HG03196 (cell line): Measurements from ENCODE around the gene CBFA2T2.
"Not testable (repeated sequence)": the region's sequence is repeated elsewhere in the genome, so short reads cannot be mapped to it uniquely, and the experiment has no call there.

Experiments
- ATAC-seq: cut with Tn5 transposase; IDR thresholded peaks from one replicate; pipeline ENCODE4 v1.9.1; 2021; ENCODE audit not compliant: unreplicated experiment

Gene CBFA2T2

GRCh38 chr20:33541074-33541473 lies 51.2 kb downstream of the CBFA2T2 start:
- ATAC-seq = no peak

GRCh38 chr20:33541797-33542196 lies 51.9 kb downstream of the CBFA2T2 start:
- no peak for ATAC-seq

- ATAC-seq = no peak
These were observed 55.9 kb downstream of the CBFA2T2 start for GRCh38 chr20:33545763-33546162.

- no peak for ATAC-seq
These were observed 59.5 kb downstream of the CBFA2T2 start for GRCh38 chr20:33549229-33549999.

- ATAC-seq = no peak
These were observed 61.9 kb downstream of the CBFA2T2 start for GRCh38 chr20:33551778-33552177.

- no peak for ATAC-seq
These were observed 62.6 kb downstream of the CBFA2T2 start for GRCh38 chr20:33552519-33552918.

GRCh38 chr20:33553516-33553915 lies 63.6 kb downstream of the CBFA2T2 start:
- no peak for ATAC-seq

GRCh38 chr20:33554914-33555420 lies 65.1 kb downstream of the CBFA2T2 start:
- peak; percentile 96 for ATAC-seq

GRCh38 chr20:33555755-33556154 lies 65.9 kb downstream of the CBFA2T2 start:
- no peak for ATAC-seq

- ATAC-seq = no peak
These were observed 66.3 kb downstream of the CBFA2T2 start for GRCh38 chr20:33556246-33556645.

GRCh38 chr20:33558348-33559144 lies 68.7 kb downstream of the CBFA2T2 start:
- no peak for ATAC-seq

GRCh38 chr20:33559212-33559611 lies 69.3 kb downstream of the CBFA2T2 start:
- ATAC-seq = no peak

GRCh38 chr20:33560026-33560425 lies 70.1 kb downstream of the CBFA2T2 start:
- ATAC-seq = no peak

- ATAC-seq = not testable (repeated sequence)
These were observed 71.2 kb downstream of the CBFA2T2 start for GRCh38 chr20:33561053-33561452.

GRCh38 chr20:33561692-33562601 lies 72.1 kb downstream of the CBFA2T2 start:
- ATAC-seq = no peak

GRCh38 chr20:33563788-33564187 lies 73.9 kb downstream of the CBFA2T2 start:
- ATAC-seq = no peak

- ATAC-seq = no peak
These were observed 77.1 kb downstream of the CBFA2T2 start for GRCh38 chr20:33566781-33567603.

- ATAC-seq = no peak
These were observed 78.1 kb downstream of the CBFA2T2 start for GRCh38 chr20:33567949-33568348.

- no peak for ATAC-seq
These were observed 78.5 kb downstream of the CBFA2T2 start for GRCh38 chr20:33568378-33568777.
